Measurements from ENCODE around the gene MACROD1. TPM values are rescaled to one million over a fixed set of nuclear protein-coding genes. Genes with fewer than 3 reads are reported as not detected.

Gene MACROD1
- total and polyA plus RNA-seq, 8 donors = 13.5 to 25.1 (median 20.3) TPM

DNA sequence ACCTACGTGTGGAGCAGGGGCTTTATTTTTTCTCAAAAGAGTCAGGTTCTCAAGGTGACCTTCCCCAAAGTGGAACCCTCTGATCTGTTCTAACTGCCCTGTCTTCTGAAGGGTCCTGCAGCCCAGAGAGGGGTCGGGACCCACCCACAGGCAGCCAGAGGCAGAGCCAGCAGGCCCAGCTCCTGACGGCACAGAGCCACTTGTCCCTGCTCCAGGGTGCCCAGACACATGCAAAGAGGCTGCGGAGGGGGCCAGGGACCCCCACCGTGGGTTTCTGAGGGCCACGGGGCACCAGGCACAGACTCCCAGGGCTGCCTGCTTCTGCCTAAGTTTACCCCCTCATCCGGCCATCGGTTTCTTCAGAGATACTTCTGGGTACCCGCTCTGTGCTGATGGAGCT lies 93.0 kb downstream of the MACROD1 start:
- intact Hi-C loops (cut with DNase I) = no loop called here
- Histone ChIP-seq H3K4me3 (no peak overlapping the region), H3K27ac (no peak overlapping the region), H3K27me3 (no peaks in the 10 kb centered on the region), H3K9me3 (no peaks in the 10 kb centered on the region), H3K4me1 (peaks cover 0 to 8% of the 10 kb centered on the region in 2 donors), H3K36me3 (no peaks in the 10 kb centered on the region)
- ATAC-seq = no peak
- TF ChIP-seq, protein P1, sequence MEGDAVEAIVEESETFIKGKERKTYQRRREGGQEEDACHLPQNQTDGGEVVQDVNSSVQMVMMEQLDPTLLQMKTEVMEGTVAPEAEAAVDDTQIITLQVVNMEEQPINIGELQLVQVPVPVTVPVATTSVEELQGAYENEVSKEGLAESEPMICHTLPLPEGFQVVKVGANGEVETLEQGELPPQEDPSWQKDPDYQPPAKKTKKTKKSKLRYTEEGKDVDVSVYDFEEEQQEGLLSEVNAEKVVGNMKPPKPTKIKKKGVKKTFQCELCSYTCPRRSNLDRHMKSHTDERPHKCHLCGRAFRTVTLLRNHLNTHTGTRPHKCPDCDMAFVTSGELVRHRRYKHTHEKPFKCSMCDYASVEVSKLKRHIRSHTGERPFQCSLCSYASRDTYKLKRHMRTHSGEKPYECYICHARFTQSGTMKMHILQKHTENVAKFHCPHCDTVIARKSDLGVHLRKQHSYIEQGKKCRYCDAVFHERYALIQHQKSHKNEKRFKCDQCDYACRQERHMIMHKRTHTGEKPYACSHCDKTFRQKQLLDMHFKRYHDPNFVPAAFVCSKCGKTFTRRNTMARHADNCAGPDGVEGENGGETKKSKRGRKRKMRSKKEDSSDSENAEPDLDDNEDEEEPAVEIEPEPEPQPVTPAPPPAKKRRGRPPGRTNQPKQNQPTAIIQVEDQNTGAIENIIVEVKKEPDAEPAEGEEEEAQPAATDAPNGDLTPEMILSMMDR (IDR thresholded peaks at IDR 0.05) = no peak
- DNase-seq = no peak

GRCh38 chr11:64072403-64072802 lies 93.5 kb downstream of the MACROD1 start:
- DNase-seq (no peak), ATAC-seq (no peak)
- Histone ChIP-seq H3K36me3 (no peaks in the 10 kb centered on the region), H3K9me3 (no peaks in the 10 kb centered on the region), H3K4me1 (peaks cover 0 to 8% of the 10 kb centered on the region in 2 donors), H3K27me3 (no peaks in the 10 kb centered on the region), H3K27ac (no peak overlapping the region), H3K4me3 (no peak overlapping the region)
- intact Hi-C loops (cut with DNase I) = no loop called here
- TF ChIP-seq, protein P1 (IDR thresholded peaks at IDR 0.05) = no peak

DNA sequence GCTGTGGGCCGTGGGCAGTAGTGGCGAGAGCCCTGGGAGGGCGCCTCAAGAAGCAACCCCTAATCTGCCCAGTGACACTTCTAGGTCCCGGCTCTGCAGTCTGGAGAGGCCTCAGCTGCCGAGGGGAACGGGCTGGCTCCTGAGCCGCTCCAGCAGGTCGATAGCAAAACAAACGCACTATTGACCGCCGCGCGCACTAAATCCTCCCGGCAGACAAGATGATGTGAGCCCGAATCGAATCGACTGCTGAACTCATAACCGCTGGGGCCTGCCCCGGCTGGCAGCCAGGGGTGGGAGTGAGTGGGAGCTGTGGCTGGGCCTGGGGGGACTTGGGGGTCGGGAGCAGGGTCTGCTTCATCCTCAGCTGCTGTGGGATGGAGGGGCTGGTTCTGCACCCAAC lies 94.1 kb downstream of the MACROD1 start:
- H3K9me3 ChIP-seq = no peaks in the 10 kb centered on the region
- H3K4me3 ChIP-seq = no peak overlapping the region
- no peaks in the 10 kb centered on the region for H3K36me3 ChIP-seq
- H3K27me3 ChIP-seq = no peaks in the 10 kb centered on the region
- DNase-seq (no peak), ATAC-seq (no peak)
- TF ChIP-seq, protein P1 (IDR thresholded peaks at IDR 0.05) = no peak
- intact Hi-C loops (cut with DNase I) = no loop called here
- H3K27ac ChIP-seq = no peak overlapping the region
- peaks cover 0 to 8% of the 10 kb centered on the region in 2 donors for H3K4me1 ChIP-seq

- Histone ChIP-seq H3K27me3 (no peaks in the 10 kb centered on the region), H3K27ac (no peak overlapping the region), H3K4me1 (peaks cover 0 to 8% of the 10 kb centered on the region in 2 donors), H3K9me3 (no peaks in the 10 kb centered on the region), H3K4me3 (no peak overlapping the region), H3K36me3 (no peaks in the 10 kb centered on the region)
- DNase-seq (no peak), ATAC-seq (no peak)
- TF ChIP-seq, protein P1 (IDR thresholded peaks at IDR 0.05) = no peak
- intact Hi-C loops (cut with DNase I) = no loop called here
Measured at GRCh38 chr11:64070314-64070681, 95.6 kb downstream of the MACROD1 start.

DNA sequence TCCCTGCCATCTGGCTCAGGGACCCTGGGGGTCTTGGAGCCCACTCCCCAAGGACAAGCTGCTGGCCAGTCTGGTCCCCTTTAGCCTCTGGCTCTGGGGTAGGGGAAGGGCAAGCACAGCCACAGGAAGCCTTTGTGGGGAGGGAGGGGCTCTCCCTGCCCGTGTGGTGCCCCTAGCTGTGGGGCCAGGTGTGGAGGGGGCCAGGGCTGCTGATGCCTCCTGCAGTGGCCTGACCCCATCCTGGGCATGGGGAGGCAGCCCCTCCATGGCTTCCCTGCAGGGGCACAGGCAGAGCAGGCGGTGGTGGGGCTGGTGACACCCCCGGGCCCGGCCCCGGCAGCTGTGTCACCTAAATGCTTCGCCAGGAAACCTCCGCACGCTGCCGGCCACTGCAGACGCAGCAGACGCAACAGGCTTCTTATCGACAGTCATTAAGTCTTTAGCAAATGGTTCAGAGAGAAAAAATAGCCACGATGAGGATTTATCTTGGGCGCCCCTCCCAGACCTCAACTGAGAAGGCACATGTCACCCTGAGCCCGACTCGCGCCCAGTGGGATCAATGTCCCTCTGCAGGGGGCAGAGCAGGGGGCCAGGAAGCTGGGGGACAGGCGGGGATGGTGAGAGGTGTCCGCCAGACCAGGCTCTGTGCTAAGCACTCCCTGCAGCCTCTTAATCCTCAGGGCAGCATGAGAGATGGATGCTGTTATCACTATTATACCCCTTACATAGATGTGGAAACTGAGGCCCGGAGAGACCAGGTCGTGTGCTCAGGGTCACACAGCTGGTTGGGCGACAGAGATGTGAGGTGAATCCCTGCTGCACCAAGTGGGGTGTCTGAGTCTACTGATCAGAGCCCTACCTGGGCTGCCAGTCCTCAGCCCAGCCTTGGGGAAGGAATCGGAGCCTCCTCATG lies 96.3 kb downstream of the MACROD1 start:
- H3K4me1 ChIP-seq = peaks cover 0 to 8% of the 10 kb centered on the region in 2 donors
- H3K4me3 ChIP-seq = no peak overlapping the region
- no peak for ATAC-seq
- no peak for DNase-seq
- TF ChIP-seq, protein P1 (IDR thresholded peaks at IDR 0.05) = no peak
- no peak overlapping the region for H3K27ac ChIP-seq
- intact Hi-C loops (cut with DNase I) = no loop called here
- H3K27me3 ChIP-seq = no peaks in the 10 kb centered on the region
- H3K36me3 ChIP-seq = no peaks in the 10 kb centered on the region
- H3K9me3 ChIP-seq = no peaks in the 10 kb centered on the region
